Measurements from ENCODE around the gene RTN4. TPM values are rescaled to one million over a fixed set of nuclear protein-coding genes. Genes with fewer than 3 reads are reported as not detected.
A peak's percentile ranks its signal among the peaks of the same experiment; 100 is the strongest.

The RTN4 gene
- total and polyA plus RNA-seq, 2 donors from 2014 or later, result 296 to 329 TPM

DNA sequence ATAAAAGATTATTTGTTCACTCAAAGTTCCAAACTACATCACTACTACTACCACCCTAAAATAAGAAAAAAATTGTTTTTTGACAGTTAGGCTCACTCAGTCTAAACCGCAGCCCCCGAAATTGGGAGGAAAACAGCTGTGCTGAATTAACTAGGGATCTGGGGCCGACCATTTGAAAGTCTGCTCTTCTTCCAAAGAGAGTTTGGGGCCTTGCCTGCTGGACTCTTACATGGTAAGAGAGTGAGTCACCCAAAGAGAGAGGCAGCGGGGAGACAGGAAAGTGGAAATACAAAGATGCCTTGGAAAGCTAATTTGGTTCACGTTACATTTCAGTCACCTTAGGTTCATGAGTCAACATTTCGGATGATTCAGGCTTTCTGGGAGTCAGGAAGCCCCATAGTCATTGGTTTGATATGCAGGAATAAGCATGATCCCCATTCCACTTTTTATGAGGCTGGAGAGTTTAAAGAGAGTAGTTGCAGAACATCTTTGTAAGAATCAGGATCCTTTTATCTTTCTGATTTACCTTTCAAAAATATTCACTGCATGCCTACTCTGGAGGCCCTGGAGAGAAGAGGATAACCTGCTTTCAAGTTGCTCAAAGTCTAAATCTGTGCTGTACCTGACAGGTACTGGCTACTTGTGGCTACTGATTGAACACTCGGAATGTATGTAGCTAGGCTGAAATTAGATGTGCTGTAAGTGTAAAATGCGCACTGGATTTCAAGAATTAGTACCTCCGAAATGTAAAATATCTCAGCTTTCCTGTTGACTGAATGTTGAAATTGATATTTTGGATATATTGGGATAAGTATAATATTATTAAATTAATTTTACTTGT is 995 bp upstream of the RTN4 start:
- Histone ChIP-seq H3K36me3 (ENCODE audit: control insufficient read depth in 2 of 3, insufficient read depth in 3 of 3, low read length in 3 of 3) (no peaks in the 10 kb centered on the region), H3K9ac (ENCODE audit: low read length in 3 of 3) (peak overlapping the region; percentile 15 to 97 (median 41)), H3K27me3 (ENCODE audit: control insufficient read depth, insufficient read depth, low read length) (no peaks in the 10 kb centered on the region), H3K4me1 (ENCODE audit: control insufficient read depth in 2 of 3, insufficient read depth in 2 of 3, low read depth in 1 of 3, low read length in 3 of 3) (peaks cover 7 to 15% (median 11%) of the 10 kb centered on the region in 3 donors), H3K27ac (ENCODE audit: low read depth in 2 of 2, low read length in 2 of 2) (peak overlapping the region; percentile 96 to 99), H3K9me3 (ENCODE audit: control insufficient read depth in 2 of 3, insufficient read depth in 1 of 3, low read length in 3 of 3) (no peaks in the 10 kb centered on the region), H3K4me3 (ENCODE audit: low read length in 3 of 3) (peak overlapping the region; percentile 76 to 97 (median 81))
- intact Hi-C loops (cut with DNase I), result no loop called here
- TF ChIP-seq, protein P1, sequence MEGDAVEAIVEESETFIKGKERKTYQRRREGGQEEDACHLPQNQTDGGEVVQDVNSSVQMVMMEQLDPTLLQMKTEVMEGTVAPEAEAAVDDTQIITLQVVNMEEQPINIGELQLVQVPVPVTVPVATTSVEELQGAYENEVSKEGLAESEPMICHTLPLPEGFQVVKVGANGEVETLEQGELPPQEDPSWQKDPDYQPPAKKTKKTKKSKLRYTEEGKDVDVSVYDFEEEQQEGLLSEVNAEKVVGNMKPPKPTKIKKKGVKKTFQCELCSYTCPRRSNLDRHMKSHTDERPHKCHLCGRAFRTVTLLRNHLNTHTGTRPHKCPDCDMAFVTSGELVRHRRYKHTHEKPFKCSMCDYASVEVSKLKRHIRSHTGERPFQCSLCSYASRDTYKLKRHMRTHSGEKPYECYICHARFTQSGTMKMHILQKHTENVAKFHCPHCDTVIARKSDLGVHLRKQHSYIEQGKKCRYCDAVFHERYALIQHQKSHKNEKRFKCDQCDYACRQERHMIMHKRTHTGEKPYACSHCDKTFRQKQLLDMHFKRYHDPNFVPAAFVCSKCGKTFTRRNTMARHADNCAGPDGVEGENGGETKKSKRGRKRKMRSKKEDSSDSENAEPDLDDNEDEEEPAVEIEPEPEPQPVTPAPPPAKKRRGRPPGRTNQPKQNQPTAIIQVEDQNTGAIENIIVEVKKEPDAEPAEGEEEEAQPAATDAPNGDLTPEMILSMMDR (IDR thresholded peaks at IDR 0.05; ENCODE audit: borderline replicate concordance, extremely low read depth, insufficient read depth), result no peak
- DNase-seq (peak in 4 of 5 donors; percentile 41 to 78 (median 64)), FAIRE-seq (peak; percentile 66)

DNA sequence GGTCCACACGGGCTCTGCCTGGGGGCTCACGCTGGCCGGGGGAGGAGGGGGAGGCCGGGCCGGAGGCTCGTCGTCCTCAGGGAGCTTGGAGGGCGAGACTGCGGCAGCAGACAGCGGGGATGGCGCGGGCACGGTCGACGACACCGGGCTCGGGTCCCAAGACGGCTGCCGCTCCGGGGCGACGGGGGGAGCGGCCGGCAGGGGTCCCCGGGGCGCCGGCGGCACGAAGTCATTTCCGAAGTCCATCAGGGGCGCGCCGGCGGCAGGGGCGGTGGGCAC is 491 bp downstream of the RTN4 start:
- H3K4me1 ChIP-seq (ENCODE audit: control insufficient read depth in 2 of 3, insufficient read depth in 2 of 3, low read depth in 1 of 3, low read length in 3 of 3), result peaks cover 7 to 18% (median 12%) of the 10 kb centered on the region in 3 donors
- TF ChIP-seq, protein P1 (IDR thresholded peaks at IDR 0.05; ENCODE audit: borderline replicate concordance, extremely low read depth, insufficient read depth), result no peak
- no peaks in the 10 kb centered on the region for H3K36me3 ChIP-seq (ENCODE audit: control insufficient read depth in 2 of 3, insufficient read depth in 3 of 3, low read length in 3 of 3)
- H3K4me3 ChIP-seq (ENCODE audit: low read length in 3 of 3), result peak overlapping the region; percentile 81 to 97 (median 94)
- peak overlapping the region; percentile 60 to 97 (median 96) for H3K9ac ChIP-seq (ENCODE audit: low read length in 3 of 3)
- H3K27ac ChIP-seq (ENCODE audit: low read depth in 2 of 2, low read length in 2 of 2), result peak overlapping the region; percentile 96 to 99
- DNase-seq, result no peak
- no peaks in the 10 kb centered on the region for H3K9me3 ChIP-seq (ENCODE audit: control insufficient read depth in 2 of 3, insufficient read depth in 1 of 3, low read length in 3 of 3)
- no peak for FAIRE-seq
- intact Hi-C loops (cut with DNase I), result loop anchor here (10.0 kb wide), 1 partner anchor 115 kb away; no protein-coding TSS in a partner anchor
- H3K27me3 ChIP-seq (ENCODE audit: control insufficient read depth, insufficient read depth, low read length), result no peaks in the 10 kb centered on the region

DNA sequence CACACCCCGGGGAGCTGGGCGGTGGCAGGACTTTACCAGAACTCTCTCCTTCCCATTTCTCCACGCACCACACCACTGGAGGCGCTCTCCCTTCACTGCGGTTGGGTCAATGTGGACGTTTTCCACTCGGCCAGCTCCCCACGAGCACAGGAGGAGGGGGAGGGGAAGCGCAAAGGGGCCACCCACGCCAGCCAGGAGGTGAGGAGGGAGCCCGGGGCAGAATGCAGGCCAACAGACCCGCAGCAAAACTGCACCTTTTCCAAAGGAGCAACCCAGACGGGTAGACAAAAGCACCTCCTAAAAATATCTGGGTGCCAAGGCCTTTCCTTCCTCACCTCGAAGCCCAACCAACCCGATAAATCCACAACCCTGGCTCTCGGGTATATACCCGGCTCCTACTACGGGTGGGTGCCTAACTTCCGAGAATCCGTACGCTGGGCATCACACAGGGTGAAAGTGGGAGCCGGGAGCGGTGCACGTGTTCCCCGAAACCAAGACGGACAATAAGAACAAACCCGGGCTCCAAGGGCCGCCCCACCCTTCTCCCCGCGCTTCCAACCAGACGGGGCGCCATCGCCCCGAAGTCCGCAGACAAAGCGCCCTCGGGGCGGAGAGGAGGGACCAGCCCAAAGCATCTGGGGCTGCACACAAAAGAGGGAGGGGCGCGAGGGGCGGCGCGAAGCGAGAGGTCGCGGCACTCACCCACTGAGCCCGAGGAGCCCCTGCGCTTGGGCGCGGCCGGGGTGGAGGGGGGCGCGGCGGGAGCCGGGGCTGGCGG is 1.0 kb downstream of the RTN4 start:
- intact Hi-C loops (cut with DNase I), result loop anchor here (10.0 kb wide), 1 partner anchor 116 kb away; no protein-coding TSS in a partner anchor

More for the DNA sequence above, 1.0 kb downstream of the RTN4 start:
- no peaks in the 10 kb centered on the region for H3K27me3 ChIP-seq (ENCODE audit: control insufficient read depth, insufficient read depth, low read length)
- no peaks in the 10 kb centered on the region for H3K36me3 ChIP-seq (ENCODE audit: control insufficient read depth in 2 of 3, insufficient read depth in 3 of 3, low read length in 3 of 3)
- DNase-seq, result peak; percentile 90 to 96 (median 93)
- TF ChIP-seq, protein P1 (IDR thresholded peaks at IDR 0.05; ENCODE audit: borderline replicate concordance, extremely low read depth, insufficient read depth), result peak; percentile 54
- peaks cover 7 to 18% (median 12%) of the 10 kb centered on the region in 3 donors for H3K4me1 ChIP-seq (ENCODE audit: control insufficient read depth in 2 of 3, insufficient read depth in 2 of 3, low read depth in 1 of 3, low read length in 3 of 3)
- peak overlapping the region; percentile 77 to 97 (median 97) for H3K9ac ChIP-seq (ENCODE audit: low read length in 3 of 3)
- H3K4me3 ChIP-seq (ENCODE audit: low read length in 3 of 3), result peak overlapping the region; percentile 84 to 97 (median 94)
- H3K9me3 ChIP-seq (ENCODE audit: control insufficient read depth in 2 of 3, insufficient read depth in 1 of 3, low read length in 3 of 3), result no peaks in the 10 kb centered on the region
- peak overlapping the region; percentile 96 to 99 for H3K27ac ChIP-seq (ENCODE audit: low read depth in 2 of 2, low read length in 2 of 2)
- no peak for FAIRE-seq
